Stomach (tissue), 4 donors: ENCODE data around the gene ALKAL2.

Experiments used
- EP300 ChIP-seq: sonication (generic); formaldehyde crosslinking; IDR thresholded peaks from one replicate; pipeline ENCODE4 v1.6.1; 2017; ENCODE audit warnings: antibody characterized with exemption
- POLR2A ChIP-seq, 4 donors: fragments of 450-650 bp; IDR thresholded peaks; one replicate each; pipeline ENCODE4 v1.6.1; 2016; ENCODE audit warnings: antibody characterized with exemption in 4 of 4, control low read depth in 2 of 4, mild to moderate bottlenecking in 1 of 4, moderate library complexity in 1 of 4
- POLR2AphosphoS5 ChIP-seq, 3 donors: sonication (generic); formaldehyde crosslinking; IDR thresholded peaks; one replicate each; pipeline ENCODE4 v1.6.1; 2016; ENCODE audit warnings: antibody characterized with exemption in 3 of 3
- TF ChIP-seq, protein P1 (sequence below), 7 experiments: fragments of 450-650 bp in 4 of 7; fragments of 200-600 bp in 3 of 7; sonication (generic) in 3 of 7; IDR thresholded peaks; one replicate each; pipeline ENCODE4 v1.5.1; 2016 to 2019; ENCODE audit warnings: antibody characterized with exemption in 7 of 7, control low read depth in 2 of 7, mild to moderate bottlenecking in 1 of 7

DNA sequence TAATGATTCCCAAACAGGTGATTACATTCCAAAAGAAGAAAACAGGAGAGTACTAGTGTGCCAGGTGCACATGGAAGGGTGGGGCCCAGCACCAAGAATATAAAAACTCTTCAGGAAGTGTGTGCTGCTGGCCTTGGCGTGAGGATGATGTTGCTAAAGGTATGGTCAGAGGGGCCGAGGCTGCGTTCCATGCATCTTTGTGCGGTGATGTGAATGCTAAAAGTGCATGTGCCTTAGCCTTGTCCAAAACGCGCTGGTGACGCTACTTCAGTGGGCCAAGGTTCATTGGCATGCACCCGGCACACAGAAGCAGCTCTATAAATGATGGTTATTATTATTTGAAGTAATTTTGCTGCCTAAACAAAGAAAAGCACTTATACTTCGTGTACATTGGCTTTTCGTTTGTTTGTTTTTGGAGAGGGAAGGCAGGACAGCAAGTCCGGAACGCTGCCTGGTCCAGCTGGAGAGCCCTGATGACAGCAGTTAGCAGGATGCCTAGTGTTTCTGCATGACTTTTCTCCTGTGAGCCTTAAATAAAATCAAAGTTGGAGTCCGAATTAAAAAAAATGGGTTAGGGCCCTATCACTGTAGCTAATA lies 2.9 kb downstream of the ALKAL2 start:
- TF ChIP-seq, protein P1, sequence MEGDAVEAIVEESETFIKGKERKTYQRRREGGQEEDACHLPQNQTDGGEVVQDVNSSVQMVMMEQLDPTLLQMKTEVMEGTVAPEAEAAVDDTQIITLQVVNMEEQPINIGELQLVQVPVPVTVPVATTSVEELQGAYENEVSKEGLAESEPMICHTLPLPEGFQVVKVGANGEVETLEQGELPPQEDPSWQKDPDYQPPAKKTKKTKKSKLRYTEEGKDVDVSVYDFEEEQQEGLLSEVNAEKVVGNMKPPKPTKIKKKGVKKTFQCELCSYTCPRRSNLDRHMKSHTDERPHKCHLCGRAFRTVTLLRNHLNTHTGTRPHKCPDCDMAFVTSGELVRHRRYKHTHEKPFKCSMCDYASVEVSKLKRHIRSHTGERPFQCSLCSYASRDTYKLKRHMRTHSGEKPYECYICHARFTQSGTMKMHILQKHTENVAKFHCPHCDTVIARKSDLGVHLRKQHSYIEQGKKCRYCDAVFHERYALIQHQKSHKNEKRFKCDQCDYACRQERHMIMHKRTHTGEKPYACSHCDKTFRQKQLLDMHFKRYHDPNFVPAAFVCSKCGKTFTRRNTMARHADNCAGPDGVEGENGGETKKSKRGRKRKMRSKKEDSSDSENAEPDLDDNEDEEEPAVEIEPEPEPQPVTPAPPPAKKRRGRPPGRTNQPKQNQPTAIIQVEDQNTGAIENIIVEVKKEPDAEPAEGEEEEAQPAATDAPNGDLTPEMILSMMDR (IDR thresholded peaks at IDR 0.05), result no peak
- no peak for TF ChIP-seq POLR2A (IDR thresholded peaks at IDR 0.05)
- no peak for TF ChIP-seq POLR2AphosphoS5 (IDR thresholded peaks at IDR 0.05)
- TF ChIP-seq EP300, result no peak
